Thyroid gland (tissue), 4 donors: ENCODE measurements around the gene FAM111B. TPM values are rescaled to one million over a fixed set of nuclear protein-coding genes. Genes with fewer than 3 reads are reported as not detected.
"Not testable (repeated sequence)": the region's sequence is repeated elsewhere in the genome, so short reads cannot be mapped to it uniquely, and the experiment has no call there.

Experiments used
- DNase-seq, 2 donors: peaks; one replicate each; pipeline ENCODE4 v3.0.0-alpha.2; 2019
- H3K27ac ChIP-seq, 3 donors: fragments of 200-600 bp; sonication (generic); 1 replicate in 2 of 3; 2 replicates in 1 of 3; pipeline ENCODE4 v1.5.1; 2016 to 2019; ENCODE audit warnings: mild to moderate bottlenecking in 1 of 3, moderate library complexity in 1 of 3
- H3K27me3 ChIP-seq: fragments of 200-600 bp; sonication (generic); one replicate; pipeline ENCODE4 v1.5.1; 2019
- H3K36me3 ChIP-seq, 2 donors: fragments of 200-600 bp; sonication (generic); one replicate each; pipeline ENCODE4 v1.5.1; 2016 to 2019
- H3K4me1 ChIP-seq, 2 donors: fragments of 200-600 bp; sonication (generic); one replicate each; pipeline ENCODE4 v1.5.1; 2017 to 2019
- H3K4me3 ChIP-seq, 3 donors: fragments of 200-600 bp; sonication (generic); replicated peaks in 1 of 3; 1 replicate in 2 of 3; 2 replicates in 1 of 3; pipeline ENCODE4 v1.5.1; 2016; ENCODE audit warnings: mild to moderate bottlenecking in 1 of 3
- H3K9me3 ChIP-seq: fragments of 200-600 bp; sonication (generic); one replicate; pipeline ENCODE4 v1.5.1; 2017
- CTCF ChIP-seq, 6 experiments: fragments of 200-600 bp in 3 of 6; fragments of 450-650 bp in 3 of 6; sonication (generic) in 3 of 6; IDR thresholded peaks; one replicate each; pipeline ENCODE4 v1.5.1; 2016 to 2019; ENCODE audit warnings: antibody characterized with exemption in 6 of 6, mild to moderate bottlenecking in 2 of 6, inconsistent platforms in 1 of 6, moderate library complexity in 1 of 6
- POLR2A ChIP-seq, 2 donors: fragments of 450-650 bp; IDR thresholded peaks; one replicate each; pipeline ENCODE4 v1.6.1; 2017; ENCODE audit warnings: antibody characterized with exemption in 2 of 2, mild to moderate bottlenecking in 2 of 2, moderate library complexity in 1 of 2
- WGBS, 2 donors: methylation state at CpG; one replicate each; pipeline ENCODE4 v1.1.5; 2017; 5-methylcytosine and 5-hydroxymethylcytosine counted together
- intact Hi-C: fragments of 100-400 bp; cut with DNase I; formaldehyde crosslinking; loops from one replicate; pipeline ENCODE4 v1.15.1; 2023
- total RNA-seq, 4 donors: library from RNA; depleted of rRNA; stranded (reverse); fragments of >200 nt; gene quantifications; one replicate each; pipeline ENCODE4 v1.2.3, GENCODE V29; 2016

Gene FAM111B
- total RNA-seq, 4 donors from 2014 or later, result 0.22 to 0.67 TPM; not detected in 2

- 83 to 87% methylated on average over 1 of the region's 1 CpG for WGBS, 2 donors
- intact Hi-C loops, result no loop called here
- TF ChIP-seq CTCF (IDR thresholded peaks at IDR 0.05) (no peak), POLR2A (IDR thresholded peaks at IDR 0.05) (no peak)
These were observed 38.0 kb upstream of the FAM111B start for GRCh38 chr11:59069087-59069486.

DNA sequence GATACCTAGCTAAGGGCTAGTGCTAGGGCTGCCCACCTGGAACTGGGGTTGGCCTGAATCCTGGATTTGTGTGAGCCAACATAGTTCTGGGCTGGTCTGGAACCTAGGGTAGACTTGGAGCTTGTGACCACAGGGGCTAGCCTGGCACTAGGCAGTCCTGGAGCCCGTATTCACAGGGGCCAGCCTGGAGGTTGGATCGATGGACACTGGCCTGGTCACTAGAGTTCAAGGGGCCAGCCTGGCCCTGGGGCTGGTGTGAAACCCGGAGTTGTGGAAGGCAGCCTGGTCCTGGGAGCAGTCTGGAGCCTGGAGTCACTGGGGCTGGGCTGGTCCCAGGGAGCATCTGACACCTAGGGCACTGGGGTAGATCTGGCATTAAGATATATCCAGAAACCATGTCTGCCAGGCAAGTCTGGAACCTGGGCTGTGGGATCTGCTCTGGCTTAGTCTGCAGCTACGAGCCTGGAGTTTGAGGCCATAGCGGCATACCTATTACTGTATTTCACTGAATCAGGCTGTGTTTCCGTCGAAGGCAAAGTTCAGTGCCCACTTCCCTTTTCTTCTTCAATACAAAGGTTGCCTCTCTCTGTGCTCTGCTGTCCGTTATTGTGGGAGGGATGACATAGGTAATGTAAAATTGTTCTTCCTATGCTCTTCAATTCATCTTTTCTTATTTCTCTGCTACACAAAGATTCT, 30.0 kb upstream of the FAM111B start:
- no peaks in the 10 kb centered on the region for H3K36me3 ChIP-seq
- no peak overlapping the region for H3K4me3 ChIP-seq
- H3K4me1 ChIP-seq, result no peaks in the 10 kb centered on the region
- no peak for DNase-seq
- 89 to 92% methylated on average over 6 to 7 of the region's 8 CpGs for WGBS, 2 donors
- intact Hi-C loops, result no loop called here
- no peaks in the 10 kb centered on the region for H3K27me3 ChIP-seq
- no peak overlapping the region for H3K27ac ChIP-seq
- H3K9me3 ChIP-seq, result no peaks in the 10 kb centered on the region
- TF ChIP-seq POLR2A (IDR thresholded peaks at IDR 0.05) (no peak), CTCF (IDR thresholded peaks at IDR 0.05) (no peak)

More at GRCh38 chr11:59069087-59069486, 38.0 kb upstream of the FAM111B start:
- H3K27ac ChIP-seq, result no peak overlapping the region
- no peak overlapping the region for H3K4me3 ChIP-seq
- DNase-seq, result no peak
- H3K36me3 ChIP-seq, result no peaks in the 10 kb centered on the region
- no peaks in the 10 kb centered on the region for H3K9me3 ChIP-seq
- H3K4me1 ChIP-seq, result no peaks in the 10 kb centered on the region
- no peaks in the 10 kb centered on the region for H3K27me3 ChIP-seq

DNA sequence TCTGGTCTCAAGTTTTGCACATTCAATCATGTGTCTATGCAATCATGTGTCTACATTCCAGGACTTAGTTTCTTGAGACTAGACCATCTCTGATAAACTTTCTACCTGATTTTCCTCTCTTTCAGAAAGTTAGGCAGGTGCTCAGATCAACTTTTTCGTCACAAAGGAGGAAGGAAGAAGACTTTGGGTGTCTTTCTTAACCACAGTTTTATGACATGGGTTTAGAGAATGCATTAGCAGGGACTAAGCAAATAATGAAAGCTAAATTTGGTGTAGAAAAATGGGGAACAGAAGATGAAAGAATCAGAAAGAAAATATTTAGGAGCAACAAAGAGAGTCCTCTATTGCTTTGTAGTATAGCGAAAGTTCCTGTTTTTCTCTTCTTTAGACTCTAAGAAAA, 28.6 kb upstream of the FAM111B start:
- WGBS, 2 donors, result 82 to 87% methylated on average over 2 of the region's 2 CpGs
- intact Hi-C loops, result no loop called here
- Histone ChIP-seq H3K27ac (no peak overlapping the region), H3K36me3 (no peaks in the 10 kb centered on the region), H3K4me3 (no peak overlapping the region), H3K27me3 (no peaks in the 10 kb centered on the region), H3K9me3 (no peaks in the 10 kb centered on the region), H3K4me1 (no peaks in the 10 kb centered on the region)
- TF ChIP-seq POLR2A (IDR thresholded peaks at IDR 0.05) (no peak), CTCF (IDR thresholded peaks at IDR 0.05) (no peak)
- DNase-seq, result no peak

DNA sequence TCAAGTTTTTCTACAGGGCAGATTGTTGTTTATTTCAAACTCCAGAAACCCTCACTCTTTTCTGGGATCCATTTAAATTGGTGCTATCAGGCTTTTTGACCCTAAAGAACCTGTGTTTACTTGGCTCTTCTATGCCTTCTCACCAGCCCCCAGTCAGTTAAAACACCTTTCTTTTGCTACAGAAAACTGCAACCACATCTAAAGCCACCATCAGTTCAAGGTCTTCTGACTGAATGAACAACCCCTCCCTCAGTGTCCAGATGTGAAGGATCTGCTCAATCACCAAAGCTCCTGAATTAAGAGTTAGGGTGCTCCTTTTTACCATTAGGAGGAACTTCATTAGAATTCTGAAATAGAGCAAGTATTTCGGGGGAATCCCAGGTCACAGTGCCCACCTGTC, 28.0 kb upstream of the FAM111B start:
- DNase-seq, result no peak
- no peak overlapping the region for H3K27ac ChIP-seq
- TF ChIP-seq POLR2A (IDR thresholded peaks at IDR 0.05) (no peak), CTCF (IDR thresholded peaks at IDR 0.05) (no peak)
- WGBS, 2 donors, result 83 to 86% methylated on average over 1 of the region's 1 CpG
- no peaks in the 10 kb centered on the region for H3K36me3 ChIP-seq
- intact Hi-C loops, result no loop called here
- H3K4me1 ChIP-seq, result no peaks in the 10 kb centered on the region
- H3K9me3 ChIP-seq, result no peaks in the 10 kb centered on the region
- H3K4me3 ChIP-seq, result no peak overlapping the region
- no peaks in the 10 kb centered on the region for H3K27me3 ChIP-seq

DNA sequence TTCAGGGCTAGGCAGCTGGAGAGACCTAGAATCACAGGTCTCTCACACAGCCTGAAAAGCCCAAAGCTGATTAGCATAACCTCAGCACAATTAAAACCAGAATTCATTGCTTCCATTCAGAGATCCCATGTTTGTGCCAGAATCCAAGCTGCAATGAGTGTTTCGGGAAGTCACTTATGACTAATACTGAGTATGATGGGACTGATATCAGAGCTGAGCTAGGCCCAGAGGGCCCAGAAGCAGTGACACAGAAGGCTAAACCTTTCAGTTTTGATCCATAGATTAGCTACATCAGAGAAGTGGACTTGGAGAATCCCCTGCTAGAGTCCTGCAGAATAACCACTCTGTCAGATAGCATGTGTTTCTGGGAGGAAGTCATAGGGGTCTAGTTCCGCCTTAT, 26.6 kb upstream of the FAM111B start:
- DNase-seq, H3K27ac ChIP-seq, H3K27me3 ChIP-seq, H3K4me1 ChIP-seq, H3K36me3 ChIP-seq, H3K9me3 ChIP-seq, H3K4me3 ChIP-seq, intact Hi-C loops: not testable (repeated sequence)
- 92 to 93% methylated on average over 2 of the region's 2 CpGs for WGBS, 2 donors

DNA sequence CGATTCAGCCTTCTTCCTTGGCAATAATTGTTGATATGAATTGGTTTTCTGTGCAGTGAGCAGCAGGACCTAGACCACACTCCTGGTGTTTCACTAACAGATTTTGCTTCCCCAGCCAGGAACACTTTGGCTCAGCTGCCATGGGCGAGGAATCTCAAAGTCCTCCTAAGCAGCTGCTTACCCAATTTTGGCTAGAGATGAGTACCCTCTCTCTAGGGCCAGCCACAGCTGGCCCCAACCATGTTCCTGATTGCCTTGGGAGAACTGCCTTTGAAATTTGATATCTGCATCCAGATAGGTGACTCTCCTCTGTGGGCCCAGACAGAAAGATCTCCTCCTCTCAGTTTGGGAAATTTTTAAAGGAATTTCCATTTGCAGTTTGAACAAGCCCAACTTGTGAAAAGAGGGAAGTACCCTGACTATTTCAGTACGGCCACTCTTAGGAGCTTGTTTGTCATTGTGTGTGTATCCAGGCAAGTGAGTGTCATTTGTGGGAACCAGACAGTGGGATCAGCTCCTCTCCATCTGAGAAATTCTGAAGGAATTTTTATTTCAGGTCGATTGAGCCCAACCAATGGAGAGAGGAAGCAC, 25.5 kb upstream of the FAM111B start:
- H3K4me3 ChIP-seq, DNase-seq, H3K9me3 ChIP-seq, intact Hi-C loops, H3K27me3 ChIP-seq, H3K36me3 ChIP-seq, H3K27ac ChIP-seq, H3K4me1 ChIP-seq: not testable (repeated sequence)
- WGBS, 2 donors, result 75 to 78% methylated on average over 4 of the region's 4 CpGs

DNA sequence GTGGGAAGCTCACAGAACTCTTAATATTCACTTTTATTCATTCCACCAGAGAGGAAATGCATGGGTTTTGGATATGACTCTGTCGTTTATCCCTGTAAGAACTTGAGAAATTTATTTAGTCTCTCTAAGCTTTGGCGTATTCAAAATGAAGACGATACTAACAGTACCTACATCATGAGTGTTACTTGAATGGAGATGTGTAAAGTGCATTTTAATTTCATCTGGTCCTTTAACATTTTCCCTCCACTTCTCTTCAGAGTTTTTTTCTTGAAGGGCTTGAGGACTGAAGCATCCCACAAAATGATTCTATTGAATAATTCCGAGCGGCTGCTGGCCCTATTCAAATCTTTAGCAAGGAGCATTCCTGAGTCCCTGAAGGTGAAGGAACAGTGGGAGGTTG, 21.0 kb upstream of the FAM111B start, which contains the start of gene GLYATL1B:
TSS of gene GLYATL1B (plus strand) at position 301 of the 400 bp plus-strand sequence. CDS start at position 301, 0 bp downstream.
- 94 to 95% methylated on average over 5 of the region's 5 CpGs for WGBS, 2 donors

More for the DNA sequence above, 21.0 kb upstream of the FAM111B start, which contains the start of gene GLYATL1B:
- H3K36me3 ChIP-seq, H3K9me3 ChIP-seq, DNase-seq, H3K27ac ChIP-seq, H3K27me3 ChIP-seq, H3K4me3 ChIP-seq, H3K4me1 ChIP-seq, intact Hi-C loops: not testable (repeated sequence)
